Measurements from ENCODE around the gene TRAF5.

GRCh38 chr1:211320980-211321379 is 5.7 kb upstream of the TRAF5 start:
- TF ChIP-seq CTCF (IDR thresholded peaks at IDR 0.05; ENCODE audit: borderline replicate concordance, extremely low read depth, low read length, poor library complexity, severe bottlenecking): no peak
- TF ChIP-seq EZH2 (IDR thresholded peaks at IDR 0.05; ENCODE audit: borderline replicate concordance, low read depth, low read length, severe bottlenecking): no peak
